GM10266 (cell line): ENCODE data around the gene PPM1H.
"Not testable (repeated sequence)": the region's sequence is repeated elsewhere in the genome, so short reads cannot be mapped to it uniquely, and the experiment has no call there.

Experiments
- DNase-seq: peaks from one replicate; pipeline ENCODE4 v3.0.0; 2012; ENCODE audit errors: extremely low spot score
- TF ChIP-seq, protein P1 (sequence below): IDR thresholded peaks from 2 replicates; pipeline ENCODE4 v1.5.1; 2012; ENCODE audit warnings: mild to moderate bottlenecking, low read depth; ENCODE audit not compliant: control insufficient read depth, insufficient read depth; ENCODE audit errors: missing control alignments

The PPM1H gene

DNA sequence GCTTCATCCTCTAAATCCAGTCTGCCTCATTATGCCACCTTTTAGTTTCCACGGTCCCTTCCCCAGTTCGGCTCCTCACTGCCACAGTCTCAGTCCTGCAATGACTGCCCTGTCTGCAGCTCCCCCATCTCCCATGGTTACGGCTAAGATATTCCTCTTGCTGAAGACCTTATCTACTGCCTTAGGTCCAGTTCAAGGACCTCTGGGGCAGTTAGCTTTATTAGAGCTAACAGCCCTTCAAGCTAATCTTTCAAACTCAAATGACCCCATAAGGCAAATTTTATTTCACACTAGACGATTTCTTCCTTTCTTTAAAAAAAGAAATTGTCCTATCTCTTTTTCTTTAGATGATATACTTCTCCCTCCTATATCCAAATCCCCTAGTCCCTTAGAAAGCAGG, 253.6 kb downstream of the PPM1H start:
- TF ChIP-seq, protein P1, sequence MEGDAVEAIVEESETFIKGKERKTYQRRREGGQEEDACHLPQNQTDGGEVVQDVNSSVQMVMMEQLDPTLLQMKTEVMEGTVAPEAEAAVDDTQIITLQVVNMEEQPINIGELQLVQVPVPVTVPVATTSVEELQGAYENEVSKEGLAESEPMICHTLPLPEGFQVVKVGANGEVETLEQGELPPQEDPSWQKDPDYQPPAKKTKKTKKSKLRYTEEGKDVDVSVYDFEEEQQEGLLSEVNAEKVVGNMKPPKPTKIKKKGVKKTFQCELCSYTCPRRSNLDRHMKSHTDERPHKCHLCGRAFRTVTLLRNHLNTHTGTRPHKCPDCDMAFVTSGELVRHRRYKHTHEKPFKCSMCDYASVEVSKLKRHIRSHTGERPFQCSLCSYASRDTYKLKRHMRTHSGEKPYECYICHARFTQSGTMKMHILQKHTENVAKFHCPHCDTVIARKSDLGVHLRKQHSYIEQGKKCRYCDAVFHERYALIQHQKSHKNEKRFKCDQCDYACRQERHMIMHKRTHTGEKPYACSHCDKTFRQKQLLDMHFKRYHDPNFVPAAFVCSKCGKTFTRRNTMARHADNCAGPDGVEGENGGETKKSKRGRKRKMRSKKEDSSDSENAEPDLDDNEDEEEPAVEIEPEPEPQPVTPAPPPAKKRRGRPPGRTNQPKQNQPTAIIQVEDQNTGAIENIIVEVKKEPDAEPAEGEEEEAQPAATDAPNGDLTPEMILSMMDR = no peak
- DNase-seq = no peak

DNA sequence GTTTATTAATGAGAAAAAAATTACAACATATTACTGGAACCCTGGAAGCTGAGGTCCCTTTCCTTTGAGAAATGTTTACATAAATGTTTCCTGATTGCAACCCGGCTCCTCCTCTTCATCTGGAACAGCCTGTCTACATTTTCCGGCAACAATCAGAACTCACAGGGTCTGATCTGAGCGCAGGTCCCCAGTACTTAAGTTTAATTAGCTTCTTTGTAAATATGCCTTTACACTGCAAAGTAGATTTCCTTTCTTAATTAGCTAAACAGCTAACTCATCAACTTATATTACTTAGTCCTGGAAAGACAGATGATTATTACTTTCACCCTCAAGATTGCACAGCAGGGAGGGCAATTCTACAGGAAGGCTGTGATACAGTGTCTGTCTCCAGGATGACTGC, 255.3 kb downstream of the PPM1H start:
- TF ChIP-seq, protein P1 = no peak
- DNase-seq = no peak

GRCh38 chr12:62677355-62677754, 257.6 kb downstream of the PPM1H start:
- TF ChIP-seq, protein P1 = no peak
- no peak for DNase-seq

DNA sequence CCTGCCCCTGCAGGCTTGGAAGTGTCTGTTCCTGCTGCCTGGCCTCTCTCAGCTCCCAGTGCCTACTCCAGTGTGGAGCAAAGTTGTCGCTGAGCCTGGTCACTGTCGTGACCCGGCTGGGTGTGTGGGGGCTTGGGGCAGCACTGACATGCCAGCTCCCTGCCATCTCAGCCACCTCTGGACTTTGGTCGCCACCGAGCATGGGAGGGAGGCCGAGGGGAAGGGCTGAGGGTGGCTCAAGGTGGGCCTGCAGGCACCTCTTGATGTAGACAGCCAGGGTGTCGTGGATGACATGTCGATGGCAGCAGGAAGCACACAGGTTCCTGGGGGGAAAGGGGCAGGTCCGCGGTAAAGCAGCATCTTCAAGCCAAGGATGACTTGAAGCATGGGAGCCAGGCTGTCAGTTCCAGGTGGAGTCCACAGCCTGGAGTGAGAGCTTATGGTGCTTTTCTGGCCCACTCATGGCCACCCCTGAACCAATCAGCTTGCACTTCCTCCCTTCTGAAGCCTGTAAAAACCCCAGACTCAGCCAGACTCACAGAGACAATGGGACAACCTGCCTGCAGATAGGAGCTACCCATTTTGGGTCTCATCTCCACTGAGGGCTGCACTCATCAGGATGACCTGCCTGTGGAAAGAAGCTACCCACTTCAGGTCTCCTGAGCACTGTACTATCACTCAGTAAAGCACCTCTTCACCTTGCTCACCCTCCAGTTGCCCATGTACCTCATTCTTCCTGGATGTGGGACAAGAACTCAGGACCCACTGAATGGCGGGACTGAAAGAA, 258.2 kb downstream of the PPM1H start:
- TF ChIP-seq, protein P1 = no peak
- DNase-seq = no peak

- DNase-seq = no peak
- TF ChIP-seq, protein P1 = no peak
Measured at GRCh38 chr12:62673028-62673815, 261.7 kb downstream of the PPM1H start.

DNA sequence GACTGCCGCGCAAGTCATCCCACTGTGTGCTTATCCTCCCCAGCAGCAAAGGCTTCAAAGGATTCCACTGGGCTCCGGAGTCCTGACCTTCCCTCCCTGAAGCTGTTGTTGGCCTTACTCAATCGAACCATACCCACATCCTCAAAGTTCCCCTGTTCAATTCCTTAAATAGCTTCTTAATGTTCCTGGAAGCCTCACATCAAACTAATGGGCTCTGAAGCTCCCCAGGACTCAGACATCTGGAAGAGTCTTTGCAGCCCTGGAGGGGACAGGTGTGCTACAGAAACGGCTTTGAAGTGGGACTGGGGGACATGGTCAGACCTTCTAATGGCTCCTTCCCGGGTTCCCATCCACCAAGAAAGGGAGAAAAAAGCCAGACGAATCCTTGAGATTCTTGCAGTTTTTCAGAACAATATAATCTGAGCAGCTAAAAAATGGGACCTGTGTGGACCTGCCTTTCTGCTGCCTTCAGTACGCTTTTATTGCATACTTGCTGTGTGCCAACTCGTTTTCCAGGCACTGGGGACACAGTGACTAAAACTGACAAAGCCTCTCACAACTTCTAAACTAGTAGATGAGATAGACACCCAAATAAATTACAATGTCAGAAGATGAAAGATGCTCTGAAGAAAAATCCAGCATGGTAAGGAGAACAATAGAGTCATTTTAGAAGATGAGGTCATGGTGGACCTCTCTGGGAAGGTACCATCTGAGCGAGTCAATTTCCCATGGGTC, 263.8 kb downstream of the PPM1H start:
- DNase-seq = no peak
- TF ChIP-seq, protein P1 = no peak

DNA sequence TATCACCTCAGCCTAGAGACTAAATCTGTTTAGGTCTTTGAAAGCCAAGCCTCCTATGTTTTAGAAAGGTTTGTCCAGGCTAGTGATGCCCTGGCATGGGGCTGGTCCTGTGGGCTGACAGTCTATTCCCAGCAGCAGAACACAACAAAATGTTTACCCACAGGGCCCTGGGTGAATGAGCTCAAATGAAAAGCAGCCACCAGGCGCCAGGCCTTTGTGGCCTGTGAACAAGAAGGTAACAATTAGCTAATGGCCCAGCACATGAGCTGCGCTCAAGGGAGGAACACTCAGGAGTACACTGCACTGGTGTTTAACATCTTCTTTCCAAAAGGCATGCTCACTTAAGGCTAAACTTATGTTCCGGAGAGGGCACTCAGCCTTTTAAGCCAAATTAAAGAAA, 266.2 kb downstream of the PPM1H start:
- TF ChIP-seq, protein P1 = no peak
- DNase-seq = no peak

DNA sequence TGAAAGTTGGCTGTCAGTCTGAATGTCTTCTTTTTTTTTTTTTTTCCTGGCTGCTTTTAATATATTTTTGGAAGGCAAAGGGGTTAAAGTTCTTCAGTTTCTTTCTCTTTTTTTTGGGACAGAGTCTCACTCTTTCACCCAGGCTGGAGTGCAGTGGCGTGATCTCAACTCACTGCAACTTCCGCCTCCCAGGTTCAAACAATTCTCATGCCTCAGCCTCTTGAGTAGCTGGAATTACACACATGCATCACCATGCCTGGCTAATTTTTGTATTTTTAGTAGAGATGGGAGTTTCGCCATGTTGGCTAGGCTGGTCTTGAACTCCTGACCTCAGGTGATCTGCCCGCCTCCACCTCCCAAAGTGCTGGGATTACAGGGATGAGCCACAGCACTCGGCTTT, 270.0 kb downstream of the PPM1H start:
- not testable (repeated sequence) for DNase-seq
